ENCODE results near the gene PGA4.
"Not testable (repeated sequence)": the region's sequence is repeated elsewhere in the genome, so short reads cannot be mapped to it uniquely, and the experiment has no call there.

The PGA4 gene

GRCh38 chr11:61212202-61212601 lies 9.9 kb upstream of the PGA4 start:
- DNase-seq; H3K27ac Mint-ChIP-seq; H3K4me1 Mint-ChIP-seq (ENCODE audit: low read depth in 2 of 2); H3K36me3 Mint-ChIP-seq (ENCODE audit: insufficient read depth); H3K9me3 Mint-ChIP-seq; ATAC-seq (replicated peaks); H3K4me3 Mint-ChIP-seq; H3K27me3 Mint-ChIP-seq: not testable (repeated sequence)

GRCh38 chr11:61213711-61214324 lies 8.3 kb upstream of the PGA4 start:
- not testable (repeated sequence) for H3K27ac Mint-ChIP-seq; H3K4me3 Mint-ChIP-seq; H3K4me1 Mint-ChIP-seq (ENCODE audit: low read depth in 2 of 2); ATAC-seq (replicated peaks); H3K36me3 Mint-ChIP-seq (ENCODE audit: insufficient read depth); H3K9me3 Mint-ChIP-seq; DNase-seq; H3K27me3 Mint-ChIP-seq

- not testable (repeated sequence) for H3K36me3 Mint-ChIP-seq (ENCODE audit: insufficient read depth); H3K4me3 Mint-ChIP-seq; H3K4me1 Mint-ChIP-seq (ENCODE audit: low read depth in 2 of 2); H3K27ac Mint-ChIP-seq; H3K9me3 Mint-ChIP-seq; H3K27me3 Mint-ChIP-seq; ATAC-seq (replicated peaks); DNase-seq
These were observed 3.8 kb upstream of the PGA4 start for GRCh38 chr11:61218306-61218705.

- not testable (repeated sequence) for ATAC-seq (replicated peaks); H3K36me3 Mint-ChIP-seq (ENCODE audit: insufficient read depth); H3K9me3 Mint-ChIP-seq; H3K4me3 Mint-ChIP-seq; H3K27me3 Mint-ChIP-seq; DNase-seq; H3K4me1 Mint-ChIP-seq (ENCODE audit: low read depth in 2 of 2); H3K27ac Mint-ChIP-seq
These were observed 3.1 kb upstream of the PGA4 start for GRCh38 chr11:61219016-61219415.

GRCh38 chr11:61222692-61223091 lies 545 bp downstream of the PGA4 start:
- not testable (repeated sequence) for H3K27ac Mint-ChIP-seq; H3K9me3 Mint-ChIP-seq; H3K36me3 Mint-ChIP-seq (ENCODE audit: insufficient read depth); H3K4me1 Mint-ChIP-seq (ENCODE audit: low read depth in 2 of 2); H3K4me3 Mint-ChIP-seq; DNase-seq; ATAC-seq (replicated peaks); H3K27me3 Mint-ChIP-seq

- not testable (repeated sequence) for H3K4me1 Mint-ChIP-seq (ENCODE audit: low read depth in 2 of 2); ATAC-seq (replicated peaks); DNase-seq; H3K27me3 Mint-ChIP-seq; H3K9me3 Mint-ChIP-seq; H3K27ac Mint-ChIP-seq; H3K36me3 Mint-ChIP-seq (ENCODE audit: insufficient read depth); H3K4me3 Mint-ChIP-seq
These were observed 4.5 kb downstream of the PGA4 start for GRCh38 chr11:61226457-61227137.

GRCh38 chr11:61229458-61229857 lies 7.3 kb downstream of the PGA4 start:
- ATAC-seq (replicated peaks); H3K4me3 Mint-ChIP-seq; H3K36me3 Mint-ChIP-seq (ENCODE audit: insufficient read depth): not testable (repeated sequence)

GRCh38 chr11:61231033-61231432 lies 8.9 kb downstream of the PGA4 start:
- not testable (repeated sequence) for H3K9me3 Mint-ChIP-seq; H3K27ac Mint-ChIP-seq; H3K4me1 Mint-ChIP-seq (ENCODE audit: low read depth in 2 of 2); DNase-seq; H3K27me3 Mint-ChIP-seq; H3K4me3 Mint-ChIP-seq; ATAC-seq (replicated peaks); H3K36me3 Mint-ChIP-seq (ENCODE audit: insufficient read depth)

More at GRCh38 chr11:61229458-61229857, 7.3 kb downstream of the PGA4 start:
- H3K27ac Mint-ChIP-seq; H3K4me1 Mint-ChIP-seq (ENCODE audit: low read depth in 2 of 2); H3K9me3 Mint-ChIP-seq; H3K27me3 Mint-ChIP-seq; DNase-seq: not testable (repeated sequence)

- not testable (repeated sequence) for H3K9me3 Mint-ChIP-seq; H3K4me1 Mint-ChIP-seq (ENCODE audit: low read depth in 2 of 2)
These were observed 9.4 kb downstream of the PGA4 start for GRCh38 chr11:61231585-61231984.

GRCh38 chr11:61232548-61233145 lies 10.5 kb downstream of the PGA4 start:
- not testable (repeated sequence) for DNase-seq, H3K27me3 Mint-ChIP-seq

More at GRCh38 chr11:61231585-61231984, 9.4 kb downstream of the PGA4 start:
- not testable (repeated sequence) for H3K27me3 Mint-ChIP-seq; H3K4me3 Mint-ChIP-seq; ATAC-seq (replicated peaks); DNase-seq; H3K27ac Mint-ChIP-seq; H3K36me3 Mint-ChIP-seq (ENCODE audit: insufficient read depth)

GRCh38 chr11:61237130-61237529 lies 15.0 kb downstream of the PGA4 start:
- H3K9me3 Mint-ChIP-seq; H3K27ac Mint-ChIP-seq; H3K36me3 Mint-ChIP-seq (ENCODE audit: insufficient read depth); H3K27me3 Mint-ChIP-seq; DNase-seq; H3K4me1 Mint-ChIP-seq (ENCODE audit: low read depth in 2 of 2); H3K4me3 Mint-ChIP-seq; ATAC-seq (replicated peaks): not testable (repeated sequence)

More at GRCh38 chr11:61232548-61233145, 10.5 kb downstream of the PGA4 start:
- H3K4me1 Mint-ChIP-seq (ENCODE audit: low read depth in 2 of 2); ATAC-seq (replicated peaks); H3K27ac Mint-ChIP-seq; H3K9me3 Mint-ChIP-seq; H3K36me3 Mint-ChIP-seq (ENCODE audit: insufficient read depth); H3K4me3 Mint-ChIP-seq: not testable (repeated sequence)

- DNase-seq; ATAC-seq (replicated peaks); H3K9me3 Mint-ChIP-seq; H3K36me3 Mint-ChIP-seq (ENCODE audit: insufficient read depth); H3K4me1 Mint-ChIP-seq (ENCODE audit: low read depth in 2 of 2); H3K27me3 Mint-ChIP-seq; H3K4me3 Mint-ChIP-seq: not testable (repeated sequence)
- peak overlapping the region in 1 of 2 donors; percentile 29 for H3K27ac Mint-ChIP-seq
These were observed 18.1 kb downstream of the PGA4 start for GRCh38 chr11:61240288-61240687.

- not testable (repeated sequence) for DNase-seq; ATAC-seq (replicated peaks); H3K9me3 Mint-ChIP-seq; H3K27me3 Mint-ChIP-seq; H3K4me3 Mint-ChIP-seq; H3K36me3 Mint-ChIP-seq (ENCODE audit: insufficient read depth); H3K4me1 Mint-ChIP-seq (ENCODE audit: low read depth in 2 of 2)
- H3K27ac Mint-ChIP-seq, result peak within 1 kb of the TSS in 1 of 2 donors; percentile 29
These were observed 18.7 kb downstream of the PGA4 start, which contains the start of gene PGA5 for GRCh38 chr11:61240875-61241274. Gene PGA5, plus strand, starts transcription at chr11:61241175. Its CDS starts 52 bp downstream, at chr11:61241227.

- not testable (repeated sequence) for H3K27me3 Mint-ChIP-seq; H3K9me3 Mint-ChIP-seq; H3K4me3 Mint-ChIP-seq; DNase-seq; H3K36me3 Mint-ChIP-seq (ENCODE audit: insufficient read depth); H3K4me1 Mint-ChIP-seq (ENCODE audit: low read depth in 2 of 2); H3K27ac Mint-ChIP-seq; ATAC-seq (replicated peaks)
These were observed 19.4 kb downstream of the PGA4 start for GRCh38 chr11:61241526-61241925.
